ENCODE measurements around the gene CD96. TPM values are rescaled to one million over a fixed set of nuclear protein-coding genes. Genes with fewer than 3 reads are reported as not detected.

CD96 gene
- total and polyA plus RNA-seq, 2 donors (not counting 3 experiments of a cell fraction or from before 2014, with no cell fraction given): not detected

DNA sequence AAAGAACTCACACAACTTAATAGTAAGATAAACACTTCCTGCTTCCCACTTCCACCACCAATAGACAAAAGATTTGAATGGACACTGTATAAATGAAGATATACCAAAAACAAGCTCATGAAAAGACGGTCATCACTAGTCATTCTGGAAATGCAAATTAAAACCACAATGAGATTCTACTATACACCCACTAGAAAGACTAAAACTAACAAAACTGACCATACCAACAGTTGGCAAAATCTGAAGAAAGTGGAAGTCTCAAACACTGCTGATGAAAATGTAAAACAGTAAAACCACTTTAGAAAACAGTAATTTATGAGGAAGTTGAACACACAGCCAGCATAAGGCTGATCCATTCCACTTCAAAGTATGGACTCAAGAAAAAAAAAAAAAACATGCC, 35.6 kb upstream of the CD96 start:
- Histone ChIP-seq H3K4me3 (replicated peaks in 1 of 3; ENCODE audit: insufficient read depth in 1 of 3, low read depth in 1 of 3, low read length in 3 of 3) (no peak overlapping the region), H4K20me1 (replicated peaks; ENCODE audit: control insufficient read depth, extremely low read depth, insufficient read depth, low read length) (no peaks in the 10 kb centered on the region), H3K79me2 (ENCODE audit: control insufficient read depth, insufficient read depth, low read length) (no peaks in the 10 kb centered on the region), H3K36me3 (ENCODE audit: control insufficient read depth in 2 of 2, extremely low read depth in 1 of 2, insufficient read depth in 2 of 2, low read length in 2 of 2) (no peaks in the 10 kb centered on the region), H3K9ac (replicated peaks; ENCODE audit: extremely low read depth, insufficient read depth, low read length) (no peak overlapping the region), H3K27me3 (ENCODE audit: control insufficient read depth in 2 of 2, insufficient read depth in 2 of 2, low read length in 2 of 2) (no peaks in the 10 kb centered on the region), H3K4me2 (ENCODE audit: insufficient read depth, low read length) (no peak overlapping the region), H3K4me1 (ENCODE audit: control insufficient read depth, extremely low read depth, insufficient read depth, low read length) (no peaks in the 10 kb centered on the region), H3K27ac (ENCODE audit: insufficient read depth, low read depth, low read length) (no peak overlapping the region), H3K9me3 (replicated peaks; ENCODE audit: control insufficient read depth, insufficient read depth, low read length) (no peaks in the 10 kb centered on the region), H2AFZ (ENCODE audit: low read depth, low read length) (no peak overlapping the region), H3K9me1 (replicated peaks; ENCODE audit: control insufficient read depth, extremely low read depth, insufficient read depth, low read length) (no peaks in the 10 kb centered on the region)
- BruUV-seq (replicated peaks): no TSS peak
- TF ChIP-seq POLR2AphosphoS5 (IDR thresholded peaks at IDR 0.05; ENCODE audit: insufficient read depth, low read depth, low read length): no peak
- no peak for TF ChIP-seq GATA2 (IDR thresholded peaks at IDR 0.05; ENCODE audit: insufficient read depth, insufficient read length, low read depth, low read length)
- TF ChIP-seq, protein P1, sequence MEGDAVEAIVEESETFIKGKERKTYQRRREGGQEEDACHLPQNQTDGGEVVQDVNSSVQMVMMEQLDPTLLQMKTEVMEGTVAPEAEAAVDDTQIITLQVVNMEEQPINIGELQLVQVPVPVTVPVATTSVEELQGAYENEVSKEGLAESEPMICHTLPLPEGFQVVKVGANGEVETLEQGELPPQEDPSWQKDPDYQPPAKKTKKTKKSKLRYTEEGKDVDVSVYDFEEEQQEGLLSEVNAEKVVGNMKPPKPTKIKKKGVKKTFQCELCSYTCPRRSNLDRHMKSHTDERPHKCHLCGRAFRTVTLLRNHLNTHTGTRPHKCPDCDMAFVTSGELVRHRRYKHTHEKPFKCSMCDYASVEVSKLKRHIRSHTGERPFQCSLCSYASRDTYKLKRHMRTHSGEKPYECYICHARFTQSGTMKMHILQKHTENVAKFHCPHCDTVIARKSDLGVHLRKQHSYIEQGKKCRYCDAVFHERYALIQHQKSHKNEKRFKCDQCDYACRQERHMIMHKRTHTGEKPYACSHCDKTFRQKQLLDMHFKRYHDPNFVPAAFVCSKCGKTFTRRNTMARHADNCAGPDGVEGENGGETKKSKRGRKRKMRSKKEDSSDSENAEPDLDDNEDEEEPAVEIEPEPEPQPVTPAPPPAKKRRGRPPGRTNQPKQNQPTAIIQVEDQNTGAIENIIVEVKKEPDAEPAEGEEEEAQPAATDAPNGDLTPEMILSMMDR (IDR thresholded peaks at IDR 0.05; ENCODE audit: extremely low read depth in 1 of 2, insufficient read depth in 1 of 2, low read depth in 1 of 2, low read length in 2 of 2): no peak
- no peak for TF ChIP-seq POLR2A (IDR thresholded peaks at IDR 0.05; ENCODE audit: low read depth, low read length)
- no peak for TF ChIP-seq EZH2 (IDR thresholded peaks at IDR 0.05; ENCODE audit: borderline replicate concordance, low read depth, low read length, severe bottlenecking)
- TF ChIP-seq MYC (IDR thresholded peaks at IDR 0.05; ENCODE audit: low read depth, low read length): no peak
- no peak for TF ChIP-seq JUN (IDR thresholded peaks at IDR 0.05; ENCODE audit: borderline replicate concordance, insufficient read depth, insufficient read length, low read depth)
- TF ChIP-seq FOS (IDR thresholded peaks at IDR 0.05; ENCODE audit: borderline replicate concordance, insufficient read depth, low read length): no peak
- TF ChIP-seq MAX (IDR thresholded peaks at IDR 0.05; ENCODE audit: insufficient read depth, insufficient read length): no peak
- dilution Hi-C loops (cut with MboI; ENCODE audit: extremely low pct_ligation_motif_present, low sequenced_read_pairs) (no loop called here), intact Hi-C loops (cut with micrococcal nuclease) (no loop called here)
- ChIA-PET CTCF (no interaction called here), POLR2A (no interaction called here)
- FAIRE-seq: no peak
- DNase-seq (ENCODE audit: low read depth, low spot score): no peak

All from endothelial cell of umbilical vein (primary cell).